Embryonic facial prominence (tissue), 1 donor: ENCODE results near the gene ABCA2.

Experiments
- DNase-seq: peaks from one replicate; pipeline ENCODE4 v3.0.0-alpha.2; 2016; ENCODE audit errors: extremely low spot score

ABCA2 gene

GRCh38 chr9:137029058-137029936, 1.3 kb upstream of the ABCA2 start:
- no peak for DNase-seq

GRCh38 chr9:137028263-137029057, 423 bp upstream of the ABCA2 start:
- DNase-seq, result no peak

- DNase-seq, result no peak
Measured at GRCh38 chr9:137026828-137027227, 1.2 kb downstream of the ABCA2 start.

GRCh38 chr9:137026384-137026783, 1.7 kb downstream of the ABCA2 start:
- DNase-seq, result no peak

- DNase-seq, result no peak
Measured at GRCh38 chr9:137025517-137025966, 2.5 kb downstream of the ABCA2 start.

GRCh38 chr9:137023583-137023991, 4.5 kb downstream of the ABCA2 start:
- DNase-seq, result no peak

GRCh38 chr9:137023157-137023556, 4.9 kb downstream of the ABCA2 start:
- DNase-seq, result no peak

- no peak for DNase-seq
Measured at GRCh38 chr9:137022662-137023008, 5.4 kb downstream of the ABCA2 start.

GRCh38 chr9:137021979-137022661, 5.9 kb downstream of the ABCA2 start:
- no peak for DNase-seq

GRCh38 chr9:137021568-137021978, 6.5 kb downstream of the ABCA2 start:
- no peak for DNase-seq

- no peak for DNase-seq
Measured at GRCh38 chr9:137020771-137021567, 7.1 kb downstream of the ABCA2 start.

GRCh38 chr9:137019891-137020683, 8.0 kb downstream of the ABCA2 start:
- no peak for DNase-seq

GRCh38 chr9:137018761-137019559, 9.1 kb downstream of the ABCA2 start:
- no peak for DNase-seq

GRCh38 chr9:137017791-137018497, 10.1 kb downstream of the ABCA2 start:
- no peak for DNase-seq

GRCh38 chr9:137017071-137017470, 11.0 kb downstream of the ABCA2 start:
- no peak for DNase-seq

GRCh38 chr9:137016436-137016835, 11.6 kb downstream of the ABCA2 start:
- DNase-seq, result no peak

- no peak for DNase-seq
Measured at GRCh38 chr9:137015976-137016375, 12.1 kb downstream of the ABCA2 start.

- no peak for DNase-seq
Measured at GRCh38 chr9:137015540-137015930, 12.5 kb downstream of the ABCA2 start.
